Measurements from ENCODE around the gene SPATA24. TPM values are rescaled to one million over a fixed set of nuclear protein-coding genes. Genes with fewer than 3 reads are reported as not detected.

Gene SPATA24
- total RNA-seq, 1 experiment from 2014 or later = 13.0 TPM

GRCh38 chr5:139431706-139432105 lies 27.8 kb upstream of the SPATA24 start:
- Histone ChIP-seq H3K23me2 (ENCODE audit: insufficient read length, low read depth, low read length, poor library complexity, severe bottlenecking) (no peaks in the 10 kb centered on the region), H2BK12ac (ENCODE audit: insufficient read length, low read depth, low read length) (no peak overlapping the region), H3K79me1 (ENCODE audit: insufficient read depth, low read depth, low read length, poor library complexity, severe bottlenecking) (no peaks in the 10 kb centered on the region), H3K79me2 (ENCODE audit: insufficient read depth, low read length) (no peaks in the 10 kb centered on the region), H3K9me3 (ENCODE audit: control insufficient read depth, low read depth, low read length) (no peaks in the 10 kb centered on the region), H4K5ac (ENCODE audit: insufficient read length, low read depth, low read length) (no peak overlapping the region), H3T11ph (ENCODE audit: low read length) (no peak overlapping the region), H3K4me1 (ENCODE audit: insufficient read depth, low read length) (no peaks in the 10 kb centered on the region), H2BK120ac (ENCODE audit: low read depth, low read length, poor library complexity, severe bottlenecking) (no peak overlapping the region), H3K4me2 (ENCODE audit: insufficient read depth, insufficient read length, low read length) (no peak overlapping the region), H2BK20ac (ENCODE audit: low read depth, low read length, poor library complexity, severe bottlenecking) (no peak overlapping the region), H2AFZ (ENCODE audit: low read length) (no peak overlapping the region), H4K91ac (ENCODE audit: insufficient read length, low read depth, low read length) (no peak overlapping the region), H3K27ac (ENCODE audit: insufficient read length, low read depth, low read length) (no peak overlapping the region), H3K14ac (ENCODE audit: insufficient read depth, low read length) (no peak overlapping the region), H3K18ac (ENCODE audit: insufficient read length, low read depth, low read length) (no peak overlapping the region), H2BK15ac (ENCODE audit: low read depth, low read length) (no peak overlapping the region), H4K20me1 (ENCODE audit: control insufficient read depth, insufficient read depth, insufficient read length) (no peaks in the 10 kb centered on the region), H3K23ac (ENCODE audit: insufficient read length, low read depth, low read length) (no peak overlapping the region), H2AK5ac (ENCODE audit: insufficient read length, low read length) (no peak overlapping the region), H3K56ac (ENCODE audit: insufficient read length, low read depth, low read length) (no peak overlapping the region), H3K9ac (ENCODE audit: extremely low read depth, insufficient read length, low read length) (no peak overlapping the region), H2BK5ac (ENCODE audit: insufficient read length, low read length) (no peak overlapping the region), H3K27me3 (ENCODE audit: insufficient read depth, low read length) (no peaks in the 10 kb centered on the region), H3K4ac (ENCODE audit: low read depth, low read length) (no peak overlapping the region), H4K8ac (replicated peaks; ENCODE audit: insufficient read length, low read depth, low read length) (no peak overlapping the region)
- WGBS (ENCODE audit: extremely low coverage, insufficient read length, low lambda C conversion rate) = no CpG with 5 or more reads among the region's 1 CpG
- no peak overlapping the region for H3K27ac Mint-ChIP-seq
- no peaks in the 10 kb centered on the region for H3K27me3 Mint-ChIP-seq (ENCODE audit: low read depth)
- peaks cover 8 to 50% (median 24%) of the 10 kb centered on the region in 3 experiments; a peak in 6 of 7 replicates for H3K36me3 Mint-ChIP-seq (ENCODE audit: insufficient read depth in 1 of 3, low read depth in 3 of 3)
- no peak for DNase-seq
- no peaks in the 10 kb centered on the region for H3K4me1 Mint-ChIP-seq
- no peaks in the 10 kb centered on the region for H3K9me3 Mint-ChIP-seq
- TF ChIP-seq CTCF (conservative IDR thresholded peaks at IDR 0.05) = no peak
- no peak overlapping the region for H3K4me3 Mint-ChIP-seq
